Pancreas (tissue), 10 donors: ENCODE measurements around the gene SSBP2. TPM values are rescaled to one million over a fixed set of nuclear protein-coding genes. Genes with fewer than 3 reads are reported as not detected.
"Not testable (repeated sequence)": the region's sequence is repeated elsewhere in the genome, so short reads cannot be mapped to it uniquely, and the experiment has no call there.

Experiments
- ATAC-seq, 4 donors: fragments of 200-7000 bp; cut with Tn5 transposase; one replicate each; pipeline versions ENCODE4 v1.8.0 to v1.9.1; 2020; ENCODE audit warnings: mild to moderate bottlenecking in 4 of 4, moderate library complexity in 4 of 4
- DNase-seq, 6 donors: peaks; one replicate each; pipeline ENCODE4 v3.0.0-alpha.2; 2020
- FAIRE-seq: peaks from 2 replicates; lab custom pipeline; 2012; peaks lifted over from hg19 to GRCh38; lab: Jason Lieb, UNC
- H3K27ac ChIP-seq, 4 donors: fragments of 200-600 bp; sonication (generic); 1 replicate in 3 of 4; 2 replicates in 1 of 4; pipeline versions ENCODE4 v1.5.0 to v1.8.0; 2020
- H3K27me3 ChIP-seq, 4 donors: fragments of 200-600 bp; one replicate each; pipeline ENCODE4 v1.8.0; 2021
- H3K36me3 ChIP-seq, 3 donors: fragments of 200-600 bp; sonication (generic) in 1 of 3; one replicate each; pipeline versions ENCODE4 v1.5.0 to v1.8.0; 2020 to 2021
- H3K4me1 ChIP-seq, 3 donors: fragments of 200-600 bp; one replicate each; pipeline ENCODE4 v1.8.0; 2021
- H3K4me3 ChIP-seq, 4 donors: fragments of 200-600 bp; sonication (generic) in 2 of 4; one replicate each; pipeline versions ENCODE4 v1.5.0 to v1.8.0; 2020 to 2021
- H3K9me3 ChIP-seq, 4 donors: fragments of 200-600 bp; one replicate each; pipeline ENCODE4 v1.8.0; 2021
- CTCF ChIP-seq, 4 donors: fragments of 200-600 bp; sonication (generic) in 3 of 4; IDR thresholded peaks; one replicate each; pipeline versions ENCODE4 v1.5.0 to v1.8.0; 2021; ENCODE audit warnings: antibody characterized with exemption in 4 of 4
- WGBS, 2 donors: extraction: QIAGEN DNeasy Blood & Tissue Kit; methylation state at CpG; one replicate each; pipeline ENCODE4 v1.1.7; 2013; 5-methylcytosine and 5-hydroxymethylcytosine counted together
- intact Hi-C, 3 donors: fragments of 100-400 bp; cut with DNase I; formaldehyde crosslinking; loops; one replicate each; pipeline versions ENCODE4 v1.11.1 to v1.14.2; 2022
- polyA plus RNA-seq, 2 donors: library from polyadenylated mRNA; stranded (reverse); fragments of 200-250 nt; gene quantifications; one replicate each; pipeline ENCODE4 v1.2.3, GENCODE V29; 2013
- total RNA-seq, 6 donors: library from RNA; stranded (reverse); fragmentation: NEBNext Ultra II Directional in 4 of 6; extraction: Animal tissue kit (Norgen Biotek cat#: 25700) in 4 of 6; gene quantifications; one replicate each; pipeline versions ENCODE4 v1.2.1 to v1.2.4, GENCODE V29; 2021 to 2023
- donor health status: healthy with polysubstance abuse.
- donor health status: DM: no; HTN: no; CAD: no; lungs with moderate emphysema.
- donor health status: DM: no; HTN: no; CAD: no.
- donor health status: control.
- donor health status: control.
- donor health status: Bipolar disorder and iron deficiency.
- donor health status: DM: yes; HTN: yes; CAD: no.
- donor health status: DM: no; HTN: no; CAD: no.
- donor health status: DM: no; HTN: no; CAD: no.
- donor health status: DM: yes; HTN: yes; CAD: no.

SSBP2 gene
- total and polyA plus RNA-seq, 8 donors: 8.6 to 20.7 (median 15.8) TPM

DNA sequence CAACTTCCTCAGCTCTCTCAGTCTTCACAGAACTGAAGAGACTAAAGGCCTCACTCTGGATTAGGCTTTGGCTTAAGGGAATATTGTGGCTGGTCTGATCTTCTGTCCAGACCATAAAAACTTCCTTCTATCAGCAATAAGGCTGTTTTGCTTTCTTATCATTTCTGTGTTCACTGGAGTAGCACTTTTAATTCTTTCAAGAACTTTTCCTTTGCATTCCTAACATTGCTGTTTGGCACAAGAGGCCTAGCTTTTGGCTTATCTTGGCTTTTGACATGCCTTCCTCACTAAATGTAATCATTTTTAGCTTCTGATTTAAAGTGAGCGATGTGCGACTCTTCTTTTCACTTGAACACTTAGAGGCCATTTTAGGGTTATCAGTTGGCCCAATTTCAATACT, 268.3 kb downstream of the SSBP2 start:
- 94 to 97% methylated on average over 2 of the region's 2 CpGs for WGBS, 2 donors
- FAIRE-seq (no peak), DNase-seq (no peak), ATAC-seq (no peak)
- H3K27ac ChIP-seq: no peak overlapping the region
- intact Hi-C loops: no loop called here
- no peak for TF ChIP-seq CTCF (IDR thresholded peaks at IDR 0.05)
- no peaks in the 10 kb centered on the region for H3K36me3 ChIP-seq
- no peak overlapping the region for H3K4me3 ChIP-seq
- H3K4me1 ChIP-seq: no peaks in the 10 kb centered on the region
- H3K9me3 ChIP-seq: no peaks in the 10 kb centered on the region
- H3K27me3 ChIP-seq: no peaks in the 10 kb centered on the region

DNA sequence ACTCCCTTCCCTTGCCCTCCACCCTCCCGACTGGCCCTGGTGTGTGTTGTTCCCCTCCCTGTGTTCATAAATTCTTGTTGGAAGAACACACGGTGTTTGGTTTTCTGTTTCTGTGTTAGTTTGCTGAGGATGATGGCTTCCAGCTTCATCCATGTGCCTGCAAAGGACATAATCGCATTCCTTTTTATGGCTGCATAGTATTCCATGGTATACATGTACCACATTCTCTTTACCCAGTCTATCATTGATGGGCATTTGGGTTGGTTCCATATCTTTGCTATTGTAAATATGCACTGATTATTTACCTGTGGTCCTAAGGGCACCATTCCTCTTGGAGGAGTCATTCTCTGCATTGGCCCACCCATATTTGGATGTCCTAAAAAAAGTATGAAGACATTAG, 277.5 kb downstream of the SSBP2 start:
- FAIRE-seq, H3K27me3 ChIP-seq, ATAC-seq, H3K4me1 ChIP-seq, intact Hi-C loops, DNase-seq, H3K36me3 ChIP-seq, H3K9me3 ChIP-seq, H3K4me3 ChIP-seq, H3K27ac ChIP-seq: not testable (repeated sequence)
- 97% methylated on average over 3 of the region's 3 CpGs for WGBS, 2 donors

DNA sequence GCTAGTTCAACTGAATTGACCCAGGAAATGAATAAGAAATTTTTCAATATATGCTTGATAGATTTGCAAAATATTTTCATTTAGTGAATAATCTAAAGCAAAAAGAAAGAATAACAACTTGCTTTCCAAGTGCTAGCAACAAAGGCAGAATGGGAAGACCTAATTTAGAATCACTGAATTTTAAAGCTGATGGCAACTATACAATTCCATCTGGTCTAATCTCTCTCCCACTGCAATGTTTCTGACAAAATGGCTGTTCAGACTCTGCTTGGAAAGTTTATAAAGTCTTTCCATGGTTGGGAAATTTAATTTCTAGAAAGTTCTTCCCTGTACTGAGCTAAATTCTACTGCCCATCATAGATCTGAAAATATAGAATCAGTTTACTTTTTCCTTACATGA, 281.2 kb downstream of the SSBP2 start:
- H3K27ac ChIP-seq: no peak overlapping the region
- no peak for TF ChIP-seq CTCF (IDR thresholded peaks at IDR 0.05)

GRCh38 chr5:81450940-81451339, 300.0 kb downstream of the SSBP2 start:
- no peak overlapping the region for H3K27ac ChIP-seq
- no peaks in the 10 kb centered on the region for H3K4me1 ChIP-seq
- no peaks in the 10 kb centered on the region for H3K36me3 ChIP-seq
- no peak for ATAC-seq
- no peak for DNase-seq
- 74% methylated on average over 2 of the region's 2 CpGs for WGBS, 2 donors
- no peaks in the 10 kb centered on the region for H3K27me3 ChIP-seq
- intact Hi-C loops: no loop called here
- TF ChIP-seq CTCF (IDR thresholded peaks at IDR 0.05): no peak
- H3K9me3 ChIP-seq: no peaks in the 10 kb centered on the region
- FAIRE-seq: no peak
- no peak overlapping the region for H3K4me3 ChIP-seq

More for the DNA sequence above, 281.2 kb downstream of the SSBP2 start:
- peaks cover 0 to 5% (median 0%) of the 10 kb centered on the region in 3 donors for H3K4me1 ChIP-seq
- H3K36me3 ChIP-seq: peaks cover 0 to 7% (median 0%) of the 10 kb centered on the region in 3 donors
- FAIRE-seq (no peak), ATAC-seq (no peak), DNase-seq (no peak)
- H3K27me3 ChIP-seq: no peaks in the 10 kb centered on the region
- H3K4me3 ChIP-seq: no peak overlapping the region
- H3K9me3 ChIP-seq: no peaks in the 10 kb centered on the region
- intact Hi-C loops: no loop called here

DNA sequence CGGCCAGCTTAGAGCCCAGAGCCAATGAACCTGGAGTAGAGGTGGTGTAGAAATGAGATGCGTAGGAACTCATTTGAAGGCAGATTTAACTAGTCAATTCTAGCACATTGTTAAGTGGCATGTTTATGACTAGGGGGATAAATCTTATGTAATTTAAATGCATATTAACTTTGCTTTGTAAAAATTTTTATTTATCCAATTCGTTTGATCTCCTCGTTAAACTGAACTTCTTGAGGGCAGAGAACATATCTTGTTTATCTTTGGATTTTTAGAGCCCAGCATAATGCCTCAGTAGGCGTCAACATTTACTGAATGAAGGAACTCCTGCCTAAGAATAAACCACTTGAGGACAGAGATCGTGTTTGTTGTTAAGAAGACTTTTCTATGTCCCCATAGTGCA, 315.9 kb downstream of the SSBP2 start:
- intact Hi-C loops: no loop called here
- WGBS, 2 donors: 92% methylated on average over 6 of the region's 6 CpGs
- TF ChIP-seq CTCF (IDR thresholded peaks at IDR 0.05): no peak
- no peaks in the 10 kb centered on the region for H3K9me3 ChIP-seq
- H3K36me3 ChIP-seq: no peaks in the 10 kb centered on the region
- ATAC-seq (no peak), FAIRE-seq (no peak), DNase-seq (no peak)
- no peak overlapping the region for H3K4me3 ChIP-seq
- no peaks in the 10 kb centered on the region for H3K4me1 ChIP-seq
- no peaks in the 10 kb centered on the region for H3K27me3 ChIP-seq
- no peak overlapping the region for H3K27ac ChIP-seq
